ENCODE measurements around the gene SMG6.
A peak's percentile ranks its signal among the peaks of the same experiment; 100 is the strongest.
"Not testable (repeated sequence)": the region's sequence is repeated elsewhere in the genome, so short reads cannot be mapped to it uniquely, and the experiment has no call there.

The SMG6 gene

DNA sequence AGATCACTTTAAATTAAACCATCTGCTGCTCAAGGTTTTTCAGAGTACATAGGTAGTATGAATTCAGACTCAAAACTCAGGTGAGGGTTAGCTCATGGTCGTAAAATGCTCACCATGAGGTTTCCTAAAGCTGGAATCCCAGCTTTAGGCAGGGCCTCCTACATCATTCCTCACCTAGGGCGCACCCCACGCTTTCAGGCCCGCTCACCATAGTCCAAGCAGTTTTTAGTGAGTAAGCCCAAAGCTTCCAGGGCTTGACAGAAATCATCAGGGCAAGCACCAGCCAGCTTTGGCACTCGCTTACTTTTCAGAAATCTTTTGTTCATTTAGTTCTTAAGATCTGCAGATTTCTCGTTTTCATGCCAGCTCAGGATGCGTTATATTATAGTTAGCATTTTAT, 158.9 kb downstream of the SMG6 start:
- no peak for DNase-seq (ENCODE audit: low spot score)

DNA sequence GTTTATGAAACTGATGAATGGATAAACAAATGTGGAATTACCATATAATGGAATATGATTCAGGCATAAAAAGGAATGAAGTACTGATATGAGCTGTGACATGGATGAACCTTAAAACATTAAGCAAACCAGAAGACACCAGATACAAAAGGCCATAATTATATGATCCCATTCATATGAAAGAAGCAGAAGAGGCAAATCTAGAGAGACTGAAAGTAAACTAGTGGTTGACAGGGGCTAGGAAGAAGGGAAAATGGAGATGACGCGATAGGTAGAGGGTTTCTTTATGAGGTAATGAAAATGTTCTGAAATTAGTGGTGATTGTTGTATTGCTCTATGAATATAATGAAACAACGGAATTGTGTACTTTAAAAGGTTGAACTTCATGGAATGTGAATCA, 160.3 kb downstream of the SMG6 start:
- no peak for DNase-seq (ENCODE audit: low spot score)

DNA sequence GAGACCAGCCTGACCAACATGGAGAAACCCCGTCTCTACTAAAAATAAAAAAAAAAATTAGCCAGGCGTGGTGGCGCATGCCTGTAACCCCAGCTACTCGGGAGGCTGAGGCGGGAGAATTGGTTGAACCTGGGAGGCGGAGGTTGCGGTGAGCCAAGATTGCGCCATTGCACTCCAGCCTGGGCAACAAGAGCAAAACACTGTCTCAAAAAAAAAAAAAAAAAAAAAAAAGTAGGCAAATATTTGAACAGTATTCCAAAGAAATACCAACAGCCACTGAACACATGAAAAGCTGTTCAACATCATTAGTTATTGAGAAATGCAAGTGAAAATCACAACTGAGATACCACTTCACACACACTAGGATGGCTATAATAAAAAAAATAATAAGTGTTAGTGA, 160.9 kb downstream of the SMG6 start:
- DNase-seq (ENCODE audit: low spot score) = not testable (repeated sequence)

DNA sequence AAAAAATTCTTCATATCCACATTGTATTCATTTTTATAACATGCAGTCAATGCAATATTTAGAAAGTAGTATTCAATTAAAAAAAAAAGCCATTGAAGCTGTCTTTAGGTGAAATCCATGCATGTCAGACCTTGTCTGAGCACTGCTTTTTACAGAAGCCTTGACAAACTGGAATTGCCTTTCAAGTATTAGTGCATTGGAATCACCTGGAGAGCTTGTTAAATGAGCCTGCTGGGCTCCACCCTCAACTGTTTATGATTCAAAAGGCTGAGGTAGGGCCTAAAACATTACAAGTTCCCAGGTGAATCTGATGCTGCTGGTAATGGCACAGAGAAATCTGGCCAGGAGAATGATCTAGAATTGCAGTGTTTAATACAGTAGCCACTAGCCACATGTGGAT, 162.9 kb downstream of the SMG6 start:
- DNase-seq (ENCODE audit: low spot score) = no peak

DNA sequence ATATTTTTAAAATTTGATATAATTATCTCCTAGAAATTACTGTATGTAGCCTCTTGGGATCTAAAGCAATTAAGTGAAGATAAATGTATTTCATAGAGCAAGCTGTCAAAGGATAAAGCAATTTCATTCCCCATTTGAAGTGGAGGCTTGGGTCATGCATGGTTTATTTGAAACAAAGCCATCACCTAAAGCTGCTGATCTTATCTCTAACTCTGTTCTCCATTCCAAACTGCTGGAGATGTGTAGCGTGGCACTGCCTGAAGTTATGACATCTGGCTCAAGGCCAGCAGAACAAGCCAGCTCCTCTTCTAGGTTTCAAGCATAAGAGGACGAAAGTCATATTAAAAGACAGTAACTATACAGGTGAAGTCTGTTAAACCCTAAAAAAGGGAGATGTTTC, 164.8 kb downstream of the SMG6 start:
- no peak for DNase-seq (ENCODE audit: low spot score)

DNA sequence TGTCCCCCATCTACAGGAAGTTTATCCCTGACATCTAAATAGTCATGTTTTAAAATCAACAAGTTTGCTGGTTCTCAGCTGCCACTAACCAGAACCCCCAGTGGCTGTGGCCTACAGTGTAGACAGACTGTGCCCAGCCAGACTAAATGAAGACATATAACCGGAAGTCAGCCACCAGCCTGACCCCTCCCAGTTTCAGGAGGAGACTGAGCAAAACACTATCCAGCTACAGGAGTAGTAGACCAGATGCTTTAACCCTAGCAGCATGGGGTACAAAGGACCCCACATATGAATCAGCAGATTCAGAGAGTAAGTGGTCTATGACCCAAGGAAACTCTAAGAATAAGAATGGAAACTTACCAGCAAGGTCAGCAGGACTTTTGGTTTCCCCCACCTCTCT, 165.3 kb downstream of the SMG6 start:
- no peak for DNase-seq (ENCODE audit: low spot score)

DNA sequence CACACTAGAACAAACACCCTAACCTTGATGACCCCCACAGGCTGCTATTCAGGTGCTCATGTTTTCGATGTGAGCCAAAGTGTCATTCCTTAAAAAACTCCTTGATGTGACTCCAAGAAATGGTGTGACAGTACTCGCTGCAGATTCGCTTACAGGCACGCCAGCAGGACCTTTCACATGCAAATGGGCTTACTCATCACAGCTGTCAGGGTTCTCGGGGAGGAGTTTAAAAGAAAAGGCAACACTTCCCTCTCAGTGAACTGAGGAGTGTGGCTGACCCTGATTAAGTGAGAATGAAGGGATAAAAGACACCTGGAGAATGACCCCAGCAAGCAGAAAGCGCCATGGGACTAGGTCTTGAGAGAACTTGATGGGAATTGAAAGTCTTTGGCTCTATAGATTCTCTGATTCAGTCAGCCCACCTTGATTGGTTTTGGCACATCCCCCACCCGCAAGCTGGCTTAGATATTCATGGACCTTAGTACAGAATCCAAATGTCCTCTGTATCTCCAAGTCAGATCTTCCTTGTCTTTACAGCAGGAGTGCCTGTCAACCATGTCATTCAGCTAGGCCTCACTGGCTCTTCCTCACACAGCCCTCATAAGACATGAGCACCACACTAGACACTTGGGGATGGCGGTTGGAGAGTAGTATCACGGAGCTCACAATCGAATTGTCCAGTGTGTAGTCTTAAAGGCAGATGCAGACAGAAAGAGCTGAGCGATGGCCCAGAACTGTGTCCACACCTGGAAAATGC, 166.1 kb downstream of the SMG6 start:
- DNase-seq (ENCODE audit: low spot score) = peak; percentile 23

DNA sequence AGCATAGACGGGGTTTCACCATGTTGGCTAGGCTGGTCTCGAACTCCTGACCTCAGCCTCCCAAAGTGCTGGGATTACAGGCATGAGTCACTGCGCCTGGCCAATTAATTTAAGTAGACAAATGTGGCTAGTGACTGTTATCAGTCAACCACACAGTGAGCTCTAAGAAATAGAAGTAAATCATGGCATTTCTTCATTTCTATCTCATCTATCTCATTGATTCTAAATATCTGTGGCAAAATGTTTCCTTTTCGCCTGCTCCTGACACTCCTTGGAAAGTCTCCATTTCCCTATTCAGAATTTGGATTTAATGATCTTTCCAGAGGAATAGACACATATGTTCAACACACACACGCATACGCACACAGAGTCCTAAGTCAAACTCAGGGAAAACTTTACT, 167.3 kb downstream of the SMG6 start:
- DNase-seq (ENCODE audit: low spot score) = no peak

DNA sequence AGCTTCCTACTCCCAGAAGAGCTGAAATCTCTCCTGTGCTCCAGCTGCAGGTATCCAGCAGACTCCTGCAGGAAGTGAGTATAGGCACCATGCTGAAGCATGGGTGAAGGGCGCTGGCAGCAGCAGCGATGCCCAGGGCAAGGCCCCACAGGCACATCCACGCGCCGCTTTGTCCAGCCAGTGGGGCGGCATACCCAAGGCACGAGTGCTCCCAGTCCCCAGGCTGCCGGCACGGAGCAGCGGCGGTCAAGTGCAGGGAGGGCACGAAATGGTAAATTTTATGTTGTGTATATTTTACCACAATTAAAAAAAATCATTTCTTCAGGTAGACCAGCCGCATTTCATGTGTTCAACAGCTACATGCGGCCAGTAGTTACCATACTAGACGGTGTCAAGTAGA, 175.6 kb downstream of the SMG6 start:
- DNase-seq (ENCODE audit: low spot score) = no peak

DNA sequence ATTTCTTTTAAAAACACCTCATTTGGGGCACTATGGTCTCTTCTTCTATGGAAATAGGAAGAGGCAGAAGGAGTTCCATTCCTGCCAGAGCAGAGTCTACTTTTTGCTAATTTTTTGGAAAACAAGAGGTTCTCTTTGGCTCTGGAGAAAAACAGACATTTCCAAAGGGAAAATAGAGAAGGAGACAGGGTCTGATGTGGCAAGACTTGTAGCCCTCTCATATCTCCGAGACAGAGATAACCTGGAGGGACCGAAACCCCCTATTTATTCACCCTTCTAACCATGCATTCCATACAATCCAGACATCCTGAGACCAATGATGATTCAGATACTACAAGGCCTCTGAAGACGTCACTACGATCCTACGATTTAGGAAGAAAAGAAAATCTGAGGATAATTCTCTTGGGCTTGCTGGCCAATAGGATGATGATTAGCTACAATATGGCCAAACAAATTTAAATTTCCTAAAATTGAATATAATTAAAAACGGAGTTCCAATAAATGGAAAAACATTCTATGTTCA, 178.5 kb downstream of the SMG6 start:
- no peak for DNase-seq (ENCODE audit: low spot score)

DNA sequence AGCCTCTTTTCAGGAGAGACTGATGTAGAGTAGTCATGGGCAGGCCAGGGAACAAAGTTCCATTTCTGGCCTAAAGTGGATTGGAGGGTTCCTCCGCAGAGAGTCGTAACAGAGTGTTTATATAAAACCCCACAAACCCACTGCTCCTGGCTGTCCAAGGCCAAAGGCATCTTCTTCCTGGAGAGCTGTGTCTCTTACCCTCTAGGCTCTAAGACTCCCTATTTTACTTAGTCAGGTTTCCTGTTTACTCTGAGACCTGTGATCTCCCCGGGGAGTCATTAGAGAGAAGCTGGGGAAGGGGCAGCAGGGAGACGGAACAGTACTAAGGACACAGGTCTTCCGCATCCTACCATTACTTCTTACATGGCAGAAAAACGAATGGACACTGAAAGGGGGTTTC, 179.2 kb downstream of the SMG6 start:
- DNase-seq (ENCODE audit: low spot score) = no peak

DNA sequence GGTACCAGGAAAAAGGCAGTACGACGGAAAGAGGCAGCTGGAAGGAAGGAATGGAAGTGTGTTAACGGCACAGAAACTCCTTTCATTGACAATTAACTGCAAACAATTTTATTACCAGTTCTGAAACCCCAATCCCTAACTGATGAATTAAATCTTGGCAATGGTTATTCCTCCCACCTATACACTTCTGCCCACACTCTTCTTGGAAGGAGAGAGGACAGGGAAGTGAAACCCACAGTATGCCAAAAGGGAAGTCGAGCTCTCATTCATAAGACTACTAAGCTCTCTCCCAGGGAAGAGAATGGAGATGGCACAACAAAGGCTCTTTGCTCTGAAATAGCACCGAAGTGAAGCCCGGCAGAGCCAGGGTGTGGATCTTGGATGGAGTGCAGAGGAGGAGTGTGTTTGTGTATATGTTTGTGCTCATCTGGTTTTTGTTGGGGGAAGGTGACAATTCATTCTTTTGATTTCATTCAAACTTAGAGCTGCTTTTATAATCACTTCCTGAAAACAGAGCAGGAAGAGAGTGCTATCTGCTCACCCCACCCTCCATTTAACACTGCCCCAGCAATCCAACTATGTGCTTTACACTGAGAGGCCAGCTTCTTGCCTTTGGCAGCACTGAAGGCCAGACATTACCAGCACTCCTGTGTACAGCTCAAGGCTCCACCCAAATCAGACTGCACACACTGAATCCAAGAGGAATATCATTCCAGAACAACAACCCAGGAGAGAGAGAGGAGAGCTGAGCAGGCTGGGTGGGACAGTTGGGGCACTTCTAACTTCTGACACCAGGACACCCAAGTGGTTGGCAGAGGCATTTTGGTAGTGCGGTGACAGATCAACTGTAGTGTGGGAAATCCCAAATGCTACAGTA, 180.0 kb downstream of the SMG6 start:
- peak; percentile 73 for DNase-seq (ENCODE audit: low spot score)

DNA sequence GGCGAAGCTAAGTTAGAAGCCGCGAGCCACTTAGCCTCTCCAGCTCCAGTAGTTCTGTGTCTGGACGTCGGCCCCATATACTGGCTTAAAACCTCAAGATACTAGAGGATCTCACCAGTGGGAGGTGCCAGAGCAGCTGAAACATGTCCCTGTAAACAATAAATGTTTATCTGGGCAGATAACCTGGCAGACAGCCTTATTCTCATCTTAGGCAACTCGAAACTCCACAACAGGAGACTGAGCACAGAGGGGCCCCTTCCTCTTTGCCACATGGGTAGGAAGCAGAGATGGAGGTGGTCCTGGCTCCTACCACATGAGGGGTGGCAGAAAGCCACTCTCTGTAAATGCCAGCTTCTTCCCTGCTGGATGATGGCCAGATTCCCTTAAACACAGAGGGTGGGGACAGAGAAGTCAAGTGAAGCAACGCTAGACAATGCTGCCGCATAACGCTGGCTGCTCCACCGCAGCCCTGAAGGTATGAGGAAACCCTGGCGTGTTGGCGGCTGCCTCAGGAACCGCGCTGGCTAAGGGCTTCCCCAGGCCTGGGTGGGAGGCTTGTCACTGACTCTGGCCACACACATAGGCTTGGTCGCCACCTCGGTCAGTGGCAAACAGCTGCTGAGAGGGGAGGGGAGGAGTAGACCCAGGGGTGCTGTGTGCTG, 180.8 kb downstream of the SMG6 start:
- DNase-seq (ENCODE audit: low spot score) = peak; percentile 73

DNA sequence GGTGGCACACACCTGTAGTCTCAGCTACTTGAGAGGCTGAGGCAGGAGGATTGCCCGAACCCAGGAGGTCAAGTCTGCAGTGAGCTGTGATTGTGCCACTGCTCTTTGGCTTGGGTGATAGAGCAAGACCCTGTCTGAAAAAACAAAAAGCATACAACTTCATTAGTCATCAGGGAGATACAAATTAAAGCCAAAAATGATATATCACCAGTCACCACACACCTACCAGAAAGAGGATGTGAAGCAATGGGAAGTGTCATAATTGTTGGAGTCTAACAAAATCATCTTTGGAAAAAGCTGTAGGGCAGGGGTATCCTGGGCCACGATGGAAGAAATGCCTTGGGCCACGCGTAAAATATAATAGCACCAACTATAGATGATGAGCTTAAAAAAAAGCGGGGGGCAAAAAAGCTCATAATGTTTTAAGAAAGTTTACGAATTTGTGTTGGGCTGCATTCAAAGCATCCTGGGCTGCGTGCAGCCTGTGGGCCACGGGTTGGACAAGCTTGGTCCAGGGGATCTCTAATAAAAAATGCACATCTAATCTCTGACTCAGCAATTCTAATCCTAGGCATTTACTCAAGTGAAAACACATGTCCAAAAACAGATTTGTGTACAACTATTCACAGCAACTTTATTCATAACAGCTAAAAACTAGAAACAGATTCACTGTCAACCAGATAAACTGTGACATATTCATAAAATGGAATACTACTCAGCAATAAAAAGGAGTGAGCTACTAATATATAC, 182.8 kb downstream of the SMG6 start:
- no peak for DNase-seq (ENCODE audit: low spot score)

DNA sequence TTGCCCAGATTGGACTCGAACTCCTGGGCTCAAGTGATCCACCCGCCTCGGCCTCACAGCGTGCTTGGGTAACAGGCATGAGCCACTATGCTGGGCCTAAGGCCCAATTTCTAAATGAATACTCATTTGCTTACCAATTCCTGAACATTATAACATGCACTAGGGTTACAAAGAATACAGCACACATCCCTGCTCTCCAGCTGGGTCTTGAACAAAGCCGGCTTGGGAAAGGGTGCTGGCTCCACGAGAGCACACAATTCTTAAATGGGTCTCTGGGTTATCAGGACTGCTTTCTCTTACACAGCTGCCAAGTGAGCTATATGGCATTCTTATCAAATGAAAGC, 190.3 kb downstream of the SMG6 start:
- DNase-seq (ENCODE audit: low spot score) = no peak

DNA sequence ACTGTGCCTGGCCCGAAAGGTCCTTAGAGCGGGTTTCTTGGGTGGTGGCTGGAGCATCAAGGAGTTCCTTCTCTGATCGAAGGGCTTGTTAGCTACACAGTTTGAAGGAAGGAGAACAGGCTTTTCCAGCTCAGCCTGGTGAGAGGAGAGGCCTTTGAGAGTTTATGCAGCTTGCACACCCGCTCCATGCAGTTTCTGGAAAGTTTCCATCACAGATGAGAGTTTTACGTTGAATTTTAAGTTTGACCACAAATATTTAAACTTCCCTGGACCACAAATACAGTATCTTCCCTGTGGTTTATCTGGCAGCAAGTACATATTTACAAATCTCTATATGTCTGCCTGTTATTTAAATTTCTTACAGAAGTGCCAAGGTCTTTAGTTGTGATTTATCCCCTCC, 191.9 kb downstream of the SMG6 start:
- no peak for DNase-seq (ENCODE audit: low spot score)

DNA sequence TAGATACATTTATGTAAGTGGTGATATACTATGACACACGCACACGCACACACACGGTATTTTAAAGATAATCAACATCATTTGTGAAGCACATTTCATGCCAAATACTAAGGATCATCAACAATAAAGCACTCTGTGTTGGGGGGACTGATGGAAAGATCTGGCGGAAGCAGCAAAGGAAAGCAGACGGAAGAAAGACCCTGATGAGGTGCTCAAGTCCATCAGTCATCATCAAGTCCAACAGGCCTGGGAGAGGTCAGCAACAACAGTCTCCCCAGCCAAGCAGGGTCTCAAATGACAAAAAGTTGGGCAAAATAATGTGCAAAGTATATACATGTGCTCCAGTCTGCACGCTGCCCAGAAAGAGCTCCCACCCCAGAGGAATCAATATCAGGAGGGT, 193.1 kb downstream of the SMG6 start:
- DNase-seq (ENCODE audit: low spot score) = no peak

DNA sequence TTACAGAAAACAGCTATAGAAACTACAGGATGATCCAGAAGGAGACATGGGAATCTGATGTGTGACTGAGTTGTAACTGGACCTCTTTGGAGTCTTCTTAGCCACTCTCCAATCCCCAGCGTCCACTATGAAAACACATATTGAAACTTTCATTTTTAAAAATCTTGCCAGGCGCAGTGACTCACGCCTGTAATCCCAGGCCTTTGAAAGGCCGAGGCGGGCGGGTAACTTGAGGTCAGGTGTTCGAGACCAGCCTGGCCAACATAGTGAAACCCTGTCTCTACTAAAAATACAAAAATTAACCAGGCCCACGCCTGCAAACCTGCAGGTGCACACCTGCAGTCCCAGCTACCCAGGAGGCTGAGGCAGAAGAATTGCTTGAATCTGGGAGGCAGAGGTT, 195.4 kb downstream of the SMG6 start:
- DNase-seq (ENCODE audit: low spot score) = no peak

DNA sequence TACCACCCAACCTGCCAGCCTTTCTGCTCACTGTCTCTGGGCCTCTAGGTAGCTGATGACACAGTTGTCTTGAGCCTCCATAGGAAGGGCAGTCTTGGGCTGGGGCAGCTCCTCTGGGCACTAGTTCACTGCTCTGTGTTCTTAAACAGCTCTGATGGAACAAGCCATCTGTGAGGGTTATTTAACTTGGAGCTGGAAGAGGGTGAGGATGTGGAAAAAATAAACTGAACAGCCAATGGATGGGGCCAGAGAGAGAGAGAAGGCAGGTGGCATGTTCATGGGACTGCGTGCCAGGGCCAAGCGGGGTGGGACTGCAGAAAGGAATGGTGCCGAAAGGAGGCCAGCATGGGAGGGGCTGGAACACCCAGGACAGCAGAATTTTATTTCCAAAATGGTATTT, 196.1 kb downstream of the SMG6 start:
- no peak for DNase-seq (ENCODE audit: low spot score)

DNA sequence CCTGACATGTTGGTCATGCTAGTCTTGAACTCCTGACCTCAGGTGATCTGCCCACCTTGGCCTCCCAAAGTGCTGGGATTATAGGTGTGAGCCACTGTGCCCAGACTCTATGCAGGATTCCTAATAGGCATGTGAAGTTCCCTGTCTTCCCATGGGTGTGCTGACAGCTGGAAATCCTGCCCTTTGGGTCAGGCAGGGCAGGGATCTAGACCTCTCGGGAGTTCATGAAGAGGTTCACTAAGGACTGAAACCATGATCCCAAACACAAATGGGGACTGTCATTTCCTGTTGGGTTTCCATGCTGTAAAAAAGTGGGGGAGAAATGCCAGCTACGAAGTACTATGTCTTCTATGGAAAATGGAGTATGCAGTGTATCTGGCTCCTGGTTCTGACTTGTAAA, 196.5 kb downstream of the SMG6 start:
- DNase-seq (ENCODE audit: low spot score) = no peak

DNA sequence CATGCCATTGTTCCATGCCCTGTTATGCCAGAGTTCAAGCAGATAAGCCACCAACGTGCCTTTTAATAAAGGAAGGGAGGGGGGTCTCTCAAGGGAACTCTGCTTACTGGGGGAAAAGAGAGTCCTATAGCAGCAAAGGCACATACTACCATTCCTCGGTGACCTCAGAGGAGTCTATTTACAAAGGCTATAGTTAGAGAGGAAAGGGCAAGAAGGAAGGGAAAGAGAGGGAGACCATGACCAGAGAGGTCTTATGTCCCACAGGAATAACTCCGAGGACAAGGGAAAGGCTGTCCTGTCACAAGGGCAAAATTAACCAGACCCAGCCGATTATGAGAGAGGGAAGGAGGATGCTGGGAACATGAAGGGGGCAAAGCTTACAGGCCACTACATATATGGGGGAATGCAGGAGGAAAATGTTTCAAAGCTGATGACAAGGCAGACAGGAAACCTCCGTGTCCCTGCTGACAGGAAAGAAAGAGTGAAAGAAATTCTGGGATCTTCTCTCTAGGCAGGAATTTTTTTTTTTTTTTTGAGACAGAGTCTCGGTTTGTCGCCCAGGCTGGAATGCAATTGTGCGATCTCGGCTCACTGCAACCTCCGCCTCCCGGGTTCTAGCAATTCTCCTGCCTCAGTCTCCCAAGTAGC, 197.2 kb downstream of the SMG6 start:
- no peak for DNase-seq (ENCODE audit: low spot score)

DNA sequence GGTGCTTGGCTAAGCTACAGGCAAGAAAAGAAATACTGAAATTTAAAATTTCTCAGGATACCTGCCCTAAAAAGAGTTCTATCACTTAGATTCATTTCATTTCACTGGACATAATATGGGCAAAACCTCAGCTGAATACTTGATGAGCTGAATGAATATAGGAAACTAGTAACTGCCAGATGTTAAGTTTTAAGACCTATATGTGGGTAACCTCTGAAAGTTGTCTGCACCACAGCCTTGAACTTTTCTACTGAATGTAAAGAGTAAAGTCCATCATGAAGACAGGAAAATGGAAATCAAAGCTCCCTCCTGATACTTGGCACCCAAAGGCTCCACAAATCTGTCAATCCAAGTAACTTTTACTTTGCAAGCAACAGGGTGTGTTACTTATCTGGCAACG, 197.9 kb downstream of the SMG6 start:
- no peak for DNase-seq (ENCODE audit: low spot score)
